Measurements from ENCODE around the gene ARHGEF28. TPM values are rescaled to one million over a fixed set of nuclear protein-coding genes. Genes with fewer than 3 reads are reported as not detected.

Gene ARHGEF28
- total RNA-seq, 6 experiments from 2014 or later: 3.0 to 14.9 (median 6.4) TPM

- Histone ChIP-seq H3K4me3 (no peak overlapping the region), H3K4me1 (no peaks in the 10 kb centered on the region), H3K36me3 (peaks cover 0 to 7% (median 0%) of the 10 kb centered on the region in 4 donors), H3K27me3 (no peaks in the 10 kb centered on the region), H3K27ac (no peak overlapping the region), H3K9me3 (no peaks in the 10 kb centered on the region)
- intact Hi-C loops (cut with DNase I): no loop called here
- ATAC-seq: no peak
- DNase-seq: no peak
- whole genome bisulfite sequencing (ENCODE audit: insufficient coverage, low coverage, low lambda C conversion rate, missing lambda C conversion rate): 89% methylated on average over 6 of the region's 6 CpGs
- TF ChIP-seq POLR2A (IDR thresholded peaks at IDR 0.05) (no peak), CTCF (IDR thresholded peaks at IDR 0.05) (no peak)
Observed at GRCh38 chr5:73894860-73895259, 268.9 kb downstream of the ARHGEF28 start.

GRCh38 chr5:73895471-73895870 lies 269.5 kb downstream of the ARHGEF28 start:
- Histone ChIP-seq H3K27me3 (no peaks in the 10 kb centered on the region), H3K4me3 (no peak overlapping the region), H3K27ac (no peak overlapping the region), H3K4me1 (peaks cover 0 to under 1% (median 0%) of the 10 kb centered on the region in 4 donors), H3K9me3 (no peaks in the 10 kb centered on the region), H3K36me3 (peaks cover 0 to 7% (median 0%) of the 10 kb centered on the region in 4 donors)
- no peak for DNase-seq
- 83% methylated on average over 4 of the region's 4 CpGs for WGBS (ENCODE audit: insufficient coverage, low coverage, low lambda C conversion rate, missing lambda C conversion rate)
- no peak for ATAC-seq
- intact Hi-C loops (cut with DNase I): no loop called here
- TF ChIP-seq CTCF (IDR thresholded peaks at IDR 0.05) (no peak), POLR2A (IDR thresholded peaks at IDR 0.05) (no peak)

- H3K27me3 ChIP-seq: no peaks in the 10 kb centered on the region
- H3K4me3 ChIP-seq: no peak overlapping the region
- 78% methylated on average over 3 of the region's 3 CpGs for WGBS (ENCODE audit: insufficient coverage, low coverage, low lambda C conversion rate, missing lambda C conversion rate)
- peaks cover 0 to 6% (median under 1%) of the 10 kb centered on the region in 4 donors for H3K4me1 ChIP-seq
- H3K36me3 ChIP-seq: peaks cover 0 to 7% (median 0%) of the 10 kb centered on the region in 4 donors
- H3K9me3 ChIP-seq: no peaks in the 10 kb centered on the region
- ATAC-seq (no peak), DNase-seq (no peak)
- H3K27ac ChIP-seq: no peak overlapping the region
- TF ChIP-seq CTCF (IDR thresholded peaks at IDR 0.05) (no peak), POLR2A (IDR thresholded peaks at IDR 0.05) (no peak)
- intact Hi-C loops (cut with DNase I): no loop called here
Observed at GRCh38 chr5:73896097-73896496, 270.1 kb downstream of the ARHGEF28 start.

- TF ChIP-seq CTCF (IDR thresholded peaks at IDR 0.05) (no peak), POLR2A (IDR thresholded peaks at IDR 0.05) (no peak)
- H3K36me3 ChIP-seq: peaks cover 0 to 7% (median 0%) of the 10 kb centered on the region in 4 donors
- ATAC-seq: no peak
- H3K27me3 ChIP-seq: no peaks in the 10 kb centered on the region
- peaks cover 0 to 12% (median 4%) of the 10 kb centered on the region in 4 donors for H3K4me1 ChIP-seq
- no peak overlapping the region for H3K4me3 ChIP-seq
- 85% methylated on average over 2 of the region's 12 CpGs for WGBS (ENCODE audit: insufficient coverage, low coverage, low lambda C conversion rate, missing lambda C conversion rate)
- DNase-seq: no peak
- H3K9me3 ChIP-seq: no peaks in the 10 kb centered on the region
- H3K27ac ChIP-seq: no peak overlapping the region
- intact Hi-C loops (cut with DNase I): no loop called here
Observed at GRCh38 chr5:73896668-73897067, 270.7 kb downstream of the ARHGEF28 start.

- no peak for TF ChIP-seq POLR2A (IDR thresholded peaks at IDR 0.05)
- no peak for TF ChIP-seq CTCF (IDR thresholded peaks at IDR 0.05)
- no peak for ATAC-seq
- H3K9me3 ChIP-seq: no peaks in the 10 kb centered on the region
- peaks cover 0 to 20% (median 8%) of the 10 kb centered on the region in 4 donors for H3K4me1 ChIP-seq
- H3K36me3 ChIP-seq: peaks cover 0 to 7% (median 0%) of the 10 kb centered on the region in 4 donors
- intact Hi-C loops (cut with DNase I): no loop called here
- H3K27me3 ChIP-seq: no peaks in the 10 kb centered on the region
- DNase-seq: no peak
- no peak overlapping the region for H3K4me3 ChIP-seq
- WGBS (ENCODE audit: insufficient coverage, low coverage, low lambda C conversion rate, missing lambda C conversion rate): 88% methylated on average over 4 of the region's 5 CpGs
- H3K27ac ChIP-seq: no peak overlapping the region
Observed at GRCh38 chr5:73897893-73898292, 271.9 kb downstream of the ARHGEF28 start.

Data from right lobe of liver (tissue), 6 donors.